Neural cell (in vitro differentiated cells): ENCODE results near the gene DHX8. TPM values are rescaled to one million over a fixed set of nuclear protein-coding genes. Genes with fewer than 3 reads are reported as not detected.

Experiments
- H2AFZ ChIP-seq: fragments of 200-600, 300-800 bp; sonication (generic), shearing (Covaris generic); 2 replicates; pipeline ENCODE4 v1.6.0; 2014; ENCODE audit warnings: low read depth, mild to moderate bottlenecking, antibody characterized with exemption, low read length, moderate library complexity
- H3F3A ChIP-seq: fragments of 200-600 bp; shearing (Covaris generic); 2 replicates; pipeline ENCODE4 v1.6.1; 2016; ENCODE audit warnings: mild to moderate bottlenecking, moderate library complexity, mixed read lengths, antibody characterized with exemption, low read length; ENCODE audit not compliant: insufficient read depth, poor library complexity, severe bottlenecking
- H3K27ac ChIP-seq: fragments of 200-600, 300-800 bp; sonication (generic), shearing (Covaris generic); 2 replicates; pipeline ENCODE4 v1.5.1; 2014; ENCODE audit warnings: mild to moderate bottlenecking, low read length, moderate library complexity
- H3K27me3 ChIP-seq: fragments of 300-800, 200-600 bp; sonication (generic), shearing (Covaris generic); 2 replicates; pipeline ENCODE4 v1.6.0; 2014; ENCODE audit warnings: mild to moderate bottlenecking, low read depth, low read length, moderate library complexity; ENCODE audit not compliant: insufficient read depth
- H3K36me3 ChIP-seq: fragments of 300-800, 200-600 bp; sonication (generic), shearing (Covaris generic); 2 replicates; pipeline ENCODE4 v1.5.1; 2014; ENCODE audit warnings: mild to moderate bottlenecking, antibody characterized with exemption, low read length, moderate library complexity; ENCODE audit not compliant: insufficient read depth
- H3K4me2 ChIP-seq: fragments of 300-800, 200-600 bp; sonication (generic), shearing (Covaris generic); 2 replicates; pipeline ENCODE4 v1.6.0; 2014; ENCODE audit warnings: mild to moderate bottlenecking, low read length
- H3K4me3 ChIP-seq: fragments of 300-800, 200-600 bp; sonication (generic), shearing (Covaris generic); 2 replicates; pipeline ENCODE4 v1.5.1; 2014; ENCODE audit warnings: mild to moderate bottlenecking, low read length, moderate library complexity
- H3K79me2 ChIP-seq: fragments of 200-600 bp; shearing (Covaris generic); replicated peaks from 2 replicates; pipeline ENCODE4 v1.6.0; 2014; ENCODE audit warnings: mild to moderate bottlenecking, low read length, moderate library complexity; ENCODE audit not compliant: insufficient read depth
- H3K9ac ChIP-seq: fragments of 300-800, 200-600 bp; sonication (generic), shearing (Covaris generic); 2 replicates; pipeline ENCODE4 v1.6.1; 2016; ENCODE audit warnings: mild to moderate bottlenecking, low read length, mixed read lengths
- H3K9me2 ChIP-seq: fragments of 200-600 bp; shearing (Covaris generic); 2 replicates; pipeline ENCODE4 v1.6.1; 2016; ENCODE audit warnings: mild to moderate bottlenecking, low read length, mixed read lengths; ENCODE audit not compliant: insufficient read depth
- H3K9me3 ChIP-seq: fragments of 200-600, 300-800 bp; sonication (generic), shearing (Covaris generic); 2 replicates; pipeline ENCODE4 v1.6.1; 2016; ENCODE audit warnings: mild to moderate bottlenecking, mixed run types, low read length, moderate library complexity, mixed read lengths
- H4K20me1 ChIP-seq: fragments of 200-600 bp; shearing (Covaris generic); 2 replicates; pipeline ENCODE4 v1.6.1; 2016; ENCODE audit warnings: mild to moderate bottlenecking, mixed run types; ENCODE audit not compliant: insufficient read depth
- EP300 ChIP-seq: fragments of 450-650 bp; conservative IDR thresholded peaks from 2 replicates; pipeline ENCODE4 v1.6.1; 2014; ENCODE audit warnings: antibody characterized with exemption, mild to moderate bottlenecking, moderate library complexity; ENCODE audit not compliant: poor library complexity, severe bottlenecking
- EZH2 ChIP-seq: fragments of 200-600, 300-800 bp; shearing (Covaris generic), sonication (generic); IDR thresholded peaks from 2 replicates; pipeline ENCODE4 v1.6.1; 2014; ENCODE audit warnings: antibody characterized with exemption, low read length, borderline replicate concordance, mild to moderate bottlenecking; ENCODE audit not compliant: insufficient read depth, poor library complexity, severe bottlenecking
- MXI1 ChIP-seq: fragments of 450-650 bp; conservative IDR thresholded peaks from 2 replicates; pipeline ENCODE4 v1.6.1; 2014; ENCODE audit warnings: antibody characterized with exemption, mild to moderate bottlenecking; ENCODE audit not compliant: poor library complexity, severe bottlenecking
- POLR2AphosphoS5 ChIP-seq: IDR thresholded peaks from 2 replicates; pipeline ENCODE4 v1.6.1; 2012
- RAD21 ChIP-seq: fragments of 450-650 bp; conservative IDR thresholded peaks from 2 replicates; pipeline ENCODE4 v1.6.1; 2014; ENCODE audit warnings: antibody characterized with exemption, mild to moderate bottlenecking, moderate library complexity
- REST ChIP-seq: IDR thresholded peaks from 2 replicates; pipeline ENCODE4 v1.6.1; 2012; ENCODE audit warnings: borderline replicate concordance
- SMC3 ChIP-seq: fragments of 450-650 bp; conservative IDR thresholded peaks from 2 replicates; pipeline ENCODE4 v1.6.1; 2014; ENCODE audit warnings: antibody characterized with exemption, mild to moderate bottlenecking, moderate library complexity; ENCODE audit not compliant: poor library complexity
- TAF1 ChIP-seq: IDR thresholded peaks from 2 replicates; pipeline ENCODE4 v1.6.1; 2012; ENCODE audit warnings: low read depth
- polyA plus RNA-seq: library from polyadenylated mRNA; depleted of rRNA; stranded (reverse); fragments of >200 nt; gene quantifications from 2 replicates; pipeline ENCODE4 v1.2.3, GENCODE V29; 2014
- TF ChIP-seq, protein P1 (sequence below): fragments of 450-650 bp; IDR thresholded peaks from 2 replicates; pipeline ENCODE4 v1.5.1; 2014; ENCODE audit warnings: antibody characterized with exemption, mild to moderate bottlenecking, moderate library complexity; ENCODE audit not compliant: poor library complexity, severe bottlenecking

DHX8 gene
- polyA plus RNA-seq, 1 donor from 2014 or later, result 19.4 TPM

DNA sequence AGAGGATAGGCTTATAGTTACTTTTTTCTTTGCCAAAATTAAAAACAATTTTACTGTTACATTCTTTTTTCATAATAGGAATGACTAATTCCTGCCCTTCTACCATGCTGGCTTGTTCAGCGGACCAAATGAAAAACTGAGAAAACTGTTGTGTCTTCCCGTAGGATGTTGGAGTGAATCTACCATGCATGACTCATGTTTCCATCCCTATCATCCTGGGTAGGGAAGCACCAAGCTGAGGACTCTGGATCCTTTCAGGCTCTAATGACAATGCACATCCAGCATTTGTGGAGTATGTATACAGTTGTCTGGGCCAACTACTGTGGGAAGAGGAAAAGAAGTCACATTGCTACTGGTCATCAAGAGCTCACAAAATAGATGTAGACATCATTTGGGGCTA is 41.1 kb upstream of the DHX8 start:
- H3K36me3 ChIP-seq, result no peaks in the 10 kb centered on the region
- no peaks in the 10 kb centered on the region for H3K79me2 ChIP-seq
- no peak overlapping the region for H3K9ac ChIP-seq
- no peaks in the 10 kb centered on the region for H4K20me1 ChIP-seq
- H3K27me3 ChIP-seq, result no peaks in the 10 kb centered on the region
- no peaks in the 10 kb centered on the region for H3F3A ChIP-seq
- H3K27ac ChIP-seq, result no peak overlapping the region
- H2AFZ ChIP-seq, result no peak overlapping the region
- H3K9me2 ChIP-seq, result no peaks in the 10 kb centered on the region
- no peak overlapping the region for H3K4me3 ChIP-seq
- H3K9me3 ChIP-seq, result no peaks in the 10 kb centered on the region
- no peak overlapping the region for H3K4me2 ChIP-seq
- no peak for TF ChIP-seq REST
- TF ChIP-seq POLR2AphosphoS5, result no peak
- TF ChIP-seq TAF1, result no peak
- TF ChIP-seq RAD21, result no peak
- TF ChIP-seq, protein P1, sequence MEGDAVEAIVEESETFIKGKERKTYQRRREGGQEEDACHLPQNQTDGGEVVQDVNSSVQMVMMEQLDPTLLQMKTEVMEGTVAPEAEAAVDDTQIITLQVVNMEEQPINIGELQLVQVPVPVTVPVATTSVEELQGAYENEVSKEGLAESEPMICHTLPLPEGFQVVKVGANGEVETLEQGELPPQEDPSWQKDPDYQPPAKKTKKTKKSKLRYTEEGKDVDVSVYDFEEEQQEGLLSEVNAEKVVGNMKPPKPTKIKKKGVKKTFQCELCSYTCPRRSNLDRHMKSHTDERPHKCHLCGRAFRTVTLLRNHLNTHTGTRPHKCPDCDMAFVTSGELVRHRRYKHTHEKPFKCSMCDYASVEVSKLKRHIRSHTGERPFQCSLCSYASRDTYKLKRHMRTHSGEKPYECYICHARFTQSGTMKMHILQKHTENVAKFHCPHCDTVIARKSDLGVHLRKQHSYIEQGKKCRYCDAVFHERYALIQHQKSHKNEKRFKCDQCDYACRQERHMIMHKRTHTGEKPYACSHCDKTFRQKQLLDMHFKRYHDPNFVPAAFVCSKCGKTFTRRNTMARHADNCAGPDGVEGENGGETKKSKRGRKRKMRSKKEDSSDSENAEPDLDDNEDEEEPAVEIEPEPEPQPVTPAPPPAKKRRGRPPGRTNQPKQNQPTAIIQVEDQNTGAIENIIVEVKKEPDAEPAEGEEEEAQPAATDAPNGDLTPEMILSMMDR, result no peak
- no peak for TF ChIP-seq EZH2
- no peak for TF ChIP-seq SMC3
- TF ChIP-seq EP300, result no peak
- TF ChIP-seq MXI1, result no peak

DNA sequence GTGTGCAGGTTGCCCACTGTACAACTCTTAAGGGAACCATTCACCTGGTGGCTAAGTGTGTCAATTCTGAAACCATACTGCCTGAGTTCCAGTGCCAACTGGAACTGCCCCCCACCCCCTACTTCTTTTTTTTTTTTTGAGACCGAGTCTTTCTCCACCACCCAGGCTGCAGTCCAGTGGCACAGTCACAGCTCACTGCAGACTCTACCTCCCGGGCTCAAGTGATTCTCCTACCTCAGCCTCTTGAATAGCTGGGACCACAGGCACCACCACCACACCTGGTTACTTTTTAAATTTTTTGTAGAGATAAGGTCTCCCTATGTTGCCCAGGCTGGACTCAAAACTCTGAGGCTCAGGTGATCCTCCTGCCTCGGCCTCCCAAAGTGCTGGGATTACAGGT is 40.4 kb upstream of the DHX8 start:
- Histone ChIP-seq H3F3A (no peaks in the 10 kb centered on the region), H3K4me3 (no peak overlapping the region), H3K9ac (no peak overlapping the region), H3K27ac (no peak overlapping the region), H3K36me3 (no peaks in the 10 kb centered on the region), H3K27me3 (no peaks in the 10 kb centered on the region), H3K4me2 (no peak overlapping the region), H3K9me3 (no peaks in the 10 kb centered on the region), H4K20me1 (no peaks in the 10 kb centered on the region), H2AFZ (no peak overlapping the region), H3K79me2 (no peaks in the 10 kb centered on the region), H3K9me2 (no peaks in the 10 kb centered on the region)
- no peak for TF ChIP-seq EP300
- no peak for TF ChIP-seq TAF1
- TF ChIP-seq REST, result no peak
- no peak for TF ChIP-seq MXI1
- no peak for TF ChIP-seq EZH2
- no peak for TF ChIP-seq POLR2AphosphoS5
- TF ChIP-seq SMC3, result no peak
- TF ChIP-seq RAD21, result no peak
- TF ChIP-seq, protein P1, result no peak
